ENCODE measurements around the gene ESPNL.

DNA sequence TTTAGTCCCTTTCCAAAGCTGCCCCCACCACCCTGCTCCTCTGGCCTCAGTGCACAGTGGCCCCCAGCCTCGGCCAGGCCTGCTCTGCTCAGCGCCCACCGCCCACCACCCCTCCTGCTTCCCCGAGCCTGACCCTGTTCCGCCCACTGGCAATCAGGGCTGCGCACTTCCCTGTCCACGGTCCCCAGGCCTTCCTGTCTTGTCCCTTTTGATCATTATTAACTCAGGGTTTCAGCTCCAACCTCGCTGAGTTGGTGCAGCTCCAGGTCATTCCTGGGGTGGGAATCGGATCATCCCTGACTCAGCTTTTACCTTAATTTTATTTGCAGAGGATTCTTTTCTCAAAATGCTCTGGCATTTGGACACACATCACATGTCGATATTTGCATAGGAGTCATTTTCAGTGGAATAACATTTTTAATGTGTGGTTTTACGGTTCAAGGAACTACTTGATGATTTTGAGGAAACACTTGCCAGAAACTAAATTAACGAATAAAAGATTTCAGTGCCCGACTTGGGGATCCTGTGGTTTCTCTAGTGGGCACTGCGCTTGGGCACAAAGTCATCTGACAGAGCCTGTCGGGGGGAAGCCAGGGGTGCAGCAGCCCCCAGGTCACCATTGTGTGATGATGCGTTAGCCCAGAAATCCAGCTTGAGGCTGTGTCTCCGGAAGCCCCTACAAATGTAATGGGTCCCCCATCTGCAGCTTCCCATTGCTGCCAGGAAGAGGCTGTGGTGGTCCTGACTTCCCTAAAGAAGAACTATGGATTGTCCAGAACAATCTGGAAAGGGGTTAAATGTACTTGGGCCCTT is 1.0 kb upstream of the ESPNL start:
- no peak for TF ChIP-seq CTCF (IDR thresholded peaks at IDR 0.05)
- TF ChIP-seq POLR2A (IDR thresholded peaks at IDR 0.05): no peak
